HG02852 (cell line): ENCODE data around the gene TNFSF8.

Experiments
- ATAC-seq: cut with Tn5 transposase; IDR thresholded peaks from one replicate; pipeline ENCODE4 v1.9.1; 2021; ENCODE audit warnings: mild to moderate bottlenecking, moderate library complexity; ENCODE audit not compliant: unreplicated experiment

The TNFSF8 gene

GRCh38 chr9:114937516-114937915, 7.1 kb upstream of the TNFSF8 start:
- no peak for ATAC-seq

- no peak for ATAC-seq
Observed at GRCh38 chr9:114936581-114936980, 6.2 kb upstream of the TNFSF8 start.

GRCh38 chr9:114935119-114935518, 4.7 kb upstream of the TNFSF8 start:
- ATAC-seq = no peak

- ATAC-seq = no peak
Observed at GRCh38 chr9:114932502-114932901, 2.1 kb upstream of the TNFSF8 start.

- ATAC-seq = no peak
Observed at GRCh38 chr9:114931407-114931806, 1.0 kb upstream of the TNFSF8 start.

GRCh38 chr9:114929201-114929600, 1.2 kb downstream of the TNFSF8 start:
- no peak for ATAC-seq

- no peak for ATAC-seq
Observed at GRCh38 chr9:114928671-114929070, 1.7 kb downstream of the TNFSF8 start.

- no peak for ATAC-seq
Observed at GRCh38 chr9:114928136-114928535, 2.3 kb downstream of the TNFSF8 start.

- ATAC-seq = no peak
Observed at GRCh38 chr9:114925672-114926071, 4.7 kb downstream of the TNFSF8 start.

GRCh38 chr9:114925039-114925438, 5.4 kb downstream of the TNFSF8 start:
- ATAC-seq = no peak

GRCh38 chr9:114924327-114924726, 6.1 kb downstream of the TNFSF8 start:
- no peak for ATAC-seq

GRCh38 chr9:114923918-114924317, 6.5 kb downstream of the TNFSF8 start:
- no peak for ATAC-seq

GRCh38 chr9:114921171-114921570, 9.2 kb downstream of the TNFSF8 start:
- no peak for ATAC-seq

- no peak for ATAC-seq
Observed at GRCh38 chr9:114919611-114920010, 10.8 kb downstream of the TNFSF8 start.

GRCh38 chr9:114916481-114916880, 13.9 kb downstream of the TNFSF8 start:
- no peak for ATAC-seq

GRCh38 chr9:114914139-114914538, 16.3 kb downstream of the TNFSF8 start:
- no peak for ATAC-seq

GRCh38 chr9:114913656-114914055, 16.7 kb downstream of the TNFSF8 start:
- ATAC-seq = no peak

GRCh38 chr9:114913217-114913616, 17.2 kb downstream of the TNFSF8 start:
- ATAC-seq = no peak

- no peak for ATAC-seq
Observed at GRCh38 chr9:114911167-114911821, 19.1 kb downstream of the TNFSF8 start.

- no peak for ATAC-seq
Observed at GRCh38 chr9:114910541-114910940, 19.9 kb downstream of the TNFSF8 start.

- no peak for ATAC-seq
Observed at GRCh38 chr9:114909661-114910060, 20.7 kb downstream of the TNFSF8 start.

- ATAC-seq = no peak
Observed at GRCh38 chr9:114908805-114909448, 21.5 kb downstream of the TNFSF8 start.
